IPS-15b (cell line): ENCODE results near the gene MDM4.
A peak's percentile ranks its signal among the peaks of the same experiment; 100 is the strongest.

Source experiments
- H3K27me3 ChIP-seq: one replicate; pipeline ENCODE4 v1.6.1; 2013; ENCODE audit warnings: low read length; ENCODE audit not compliant: control insufficient read depth, insufficient read depth
- H3K36me3 ChIP-seq: one replicate; pipeline ENCODE4 v1.6.1; 2013; ENCODE audit warnings: low read length; ENCODE audit not compliant: control insufficient read depth, insufficient read depth
- H3K4me1 ChIP-seq: one replicate; pipeline ENCODE4 v1.6.1; 2013; ENCODE audit warnings: mild to moderate bottlenecking, low read length; ENCODE audit not compliant: control insufficient read depth, insufficient read depth
- H3K4me3 ChIP-seq: one replicate; pipeline ENCODE4 v1.5.1; 2013; ENCODE audit warnings: low read depth, low read length
- H3K9ac ChIP-seq: one replicate; pipeline ENCODE4 v1.6.1; 2013; ENCODE audit warnings: low read depth, mild to moderate bottlenecking, low read length
- H3K9me3 ChIP-seq: one replicate; pipeline ENCODE4 v1.6.1; 2013; ENCODE audit warnings: mild to moderate bottlenecking, low read length; ENCODE audit not compliant: control insufficient read depth, insufficient read depth

The MDM4 gene

GRCh38 chr1:204494281-204495077 is 21.7 kb upstream of the MDM4 start, which contains the start of gene PIK3C2B:
TSS of gene PIK3C2B (minus strand) at chr1:204494805. CDS start at chr1:204469802, 25,003 bp downstream.
- Histone ChIP-seq H3K9me3 (no peaks in the 10 kb centered on the region), H3K36me3 (no peaks in the 10 kb centered on the region), H3K9ac (peak within 1 kb of the TSS; percentile 90), H3K27me3 (peaks cover 4% of the 10 kb centered on the region), H3K4me1 (peaks cover 17% of the 10 kb centered on the region), H3K4me3 (peak within 1 kb of the TSS; percentile 68)

DNA sequence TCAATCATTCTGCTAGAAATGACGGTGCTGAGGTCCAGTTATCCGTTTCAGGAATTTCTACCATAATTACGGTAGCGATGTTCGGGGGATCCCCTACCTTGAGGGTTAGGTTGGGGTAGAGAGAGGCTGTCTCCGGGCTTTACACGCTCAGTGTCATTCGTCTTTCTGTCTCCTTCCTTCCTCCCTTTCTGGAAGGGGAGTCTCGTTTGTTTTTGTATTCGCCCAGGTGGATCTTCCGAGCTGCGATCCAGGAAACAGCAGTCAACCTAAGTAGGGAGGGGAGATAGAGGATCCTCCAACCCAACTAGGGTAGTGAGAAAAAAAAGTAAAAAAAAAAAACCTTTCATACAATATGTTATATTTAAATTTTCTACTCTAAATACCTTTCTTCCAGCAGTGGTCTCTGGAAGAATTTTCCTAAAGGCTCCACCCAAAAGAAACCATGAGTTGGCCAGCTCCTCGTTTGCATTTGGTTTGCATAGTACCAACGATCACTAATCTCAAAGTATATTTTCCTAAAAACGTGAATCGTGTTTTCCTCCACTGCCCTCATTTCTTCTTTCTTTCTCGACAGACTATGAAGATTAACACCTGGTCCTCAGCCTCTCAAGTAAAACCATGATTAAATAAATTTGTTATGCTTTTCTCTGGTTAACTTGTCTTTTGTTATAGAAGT is 21.0 kb upstream of the MDM4 start:
- Histone ChIP-seq H3K9me3 (no peaks in the 10 kb centered on the region), H3K4me3 (peak overlapping the region; percentile 68), H3K36me3 (no peaks in the 10 kb centered on the region), H3K9ac (peak overlapping the region; percentile 29), H3K27me3 (peaks cover 4% of the 10 kb centered on the region), H3K4me1 (peaks cover 17% of the 10 kb centered on the region)

DNA sequence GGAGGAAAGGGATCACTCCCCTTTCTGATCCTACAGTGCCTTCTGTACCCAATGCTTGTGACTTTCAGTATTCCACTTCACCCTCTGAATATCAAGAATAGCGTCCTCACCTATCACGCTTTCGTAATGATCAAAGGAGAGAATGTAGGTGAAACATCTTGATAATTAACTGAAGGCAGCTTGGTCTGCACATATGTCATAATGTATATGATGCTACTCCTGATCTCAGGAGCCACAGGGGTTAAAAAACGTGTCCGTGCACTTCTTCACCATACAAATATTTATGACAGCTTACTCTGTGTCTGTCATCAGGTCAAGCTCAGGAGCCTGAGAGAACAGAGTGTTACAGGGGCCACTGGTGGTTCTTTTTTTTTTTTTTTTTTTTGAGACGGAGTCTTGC is 20.4 kb upstream of the MDM4 start:
- Histone ChIP-seq H3K4me1 (peaks cover 17% of the 10 kb centered on the region), H3K9ac (no peak overlapping the region), H3K36me3 (no peaks in the 10 kb centered on the region), H3K9me3 (no peaks in the 10 kb centered on the region), H3K4me3 (peak overlapping the region; percentile 68), H3K27me3 (peaks cover 4% of the 10 kb centered on the region)

DNA sequence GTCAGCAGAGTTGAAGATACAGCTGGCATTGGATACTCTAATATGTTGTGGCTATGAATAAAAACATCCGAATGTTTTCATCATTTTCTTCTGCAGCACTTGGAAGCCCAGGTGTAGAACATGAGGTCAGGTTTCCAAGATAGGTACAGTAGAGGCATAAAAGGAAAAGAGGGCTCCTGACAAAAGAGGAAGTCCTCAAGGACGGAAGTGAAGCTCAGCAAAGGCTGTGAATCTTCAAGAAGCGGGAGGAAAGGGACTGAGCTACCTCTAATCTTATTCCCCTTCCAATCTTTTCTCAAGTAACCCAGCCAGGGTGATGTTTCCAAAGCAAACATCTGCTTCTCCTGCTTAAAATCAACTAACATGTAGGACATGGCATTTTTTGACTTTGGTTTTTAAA is 17.2 kb upstream of the MDM4 start:
- no peak overlapping the region for H3K9ac ChIP-seq
- H3K4me3 ChIP-seq, result no peak overlapping the region
- H3K9me3 ChIP-seq, result no peaks in the 10 kb centered on the region
- H3K4me1 ChIP-seq, result peaks cover 9% of the 10 kb centered on the region
- peaks cover 4% of the 10 kb centered on the region for H3K27me3 ChIP-seq
- H3K36me3 ChIP-seq, result no peaks in the 10 kb centered on the region

GRCh38 chr1:204499511-204500468 is 16.4 kb upstream of the MDM4 start:
- Histone ChIP-seq H3K27me3 (peaks cover 4% of the 10 kb centered on the region), H3K4me3 (no peak overlapping the region), H3K36me3 (no peaks in the 10 kb centered on the region), H3K9me3 (no peaks in the 10 kb centered on the region), H3K9ac (no peak overlapping the region), H3K4me1 (peaks cover 9% of the 10 kb centered on the region)

GRCh38 chr1:204502241-204502640 is 14.0 kb upstream of the MDM4 start:
- Histone ChIP-seq H3K36me3 (no peaks in the 10 kb centered on the region), H3K9me3 (no peaks in the 10 kb centered on the region), H3K4me1 (peaks cover 4% of the 10 kb centered on the region), H3K9ac (no peak overlapping the region), H3K27me3 (no peaks in the 10 kb centered on the region), H3K4me3 (no peak overlapping the region)

DNA sequence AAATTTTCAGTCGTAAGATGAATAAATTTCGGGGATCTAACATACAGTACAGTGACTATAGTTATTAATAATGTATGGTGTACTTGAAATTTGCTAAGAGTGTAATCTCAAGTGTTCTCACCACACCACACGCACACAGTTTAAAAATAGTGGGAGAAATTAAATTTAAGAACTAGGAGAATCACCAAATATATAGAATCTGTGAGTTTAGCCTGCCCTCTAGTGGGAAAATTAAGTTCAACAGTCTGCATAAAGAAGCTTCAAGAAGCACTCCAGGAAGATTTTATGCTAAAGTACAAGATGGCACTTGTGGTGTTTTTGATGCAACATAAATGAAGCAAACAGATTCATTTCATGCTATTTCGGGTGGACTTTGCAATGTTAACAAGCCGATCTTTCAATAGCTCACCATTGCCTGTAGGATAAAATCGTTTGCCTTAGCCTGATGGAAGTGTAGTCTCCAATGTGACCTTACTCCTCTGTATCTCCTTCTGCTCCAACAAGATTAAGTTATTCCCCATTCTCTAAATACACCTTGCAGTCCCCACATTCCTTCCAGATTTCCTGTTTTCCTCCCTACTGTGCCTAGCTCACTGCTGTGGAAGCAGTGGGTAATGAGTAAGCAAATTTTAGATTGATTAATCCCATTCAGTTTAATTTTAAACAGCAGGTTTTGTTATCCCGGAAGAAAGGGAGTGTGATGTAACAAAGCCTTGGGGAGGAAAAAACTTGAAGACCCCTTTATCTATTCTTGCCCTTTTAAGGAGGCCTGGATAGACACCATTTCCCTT is 12.9 kb upstream of the MDM4 start:
- Histone ChIP-seq H3K4me1 (peaks cover 4% of the 10 kb centered on the region), H3K27me3 (no peaks in the 10 kb centered on the region), H3K9ac (no peak overlapping the region), H3K36me3 (no peaks in the 10 kb centered on the region), H3K9me3 (no peaks in the 10 kb centered on the region), H3K4me3 (no peak overlapping the region)

DNA sequence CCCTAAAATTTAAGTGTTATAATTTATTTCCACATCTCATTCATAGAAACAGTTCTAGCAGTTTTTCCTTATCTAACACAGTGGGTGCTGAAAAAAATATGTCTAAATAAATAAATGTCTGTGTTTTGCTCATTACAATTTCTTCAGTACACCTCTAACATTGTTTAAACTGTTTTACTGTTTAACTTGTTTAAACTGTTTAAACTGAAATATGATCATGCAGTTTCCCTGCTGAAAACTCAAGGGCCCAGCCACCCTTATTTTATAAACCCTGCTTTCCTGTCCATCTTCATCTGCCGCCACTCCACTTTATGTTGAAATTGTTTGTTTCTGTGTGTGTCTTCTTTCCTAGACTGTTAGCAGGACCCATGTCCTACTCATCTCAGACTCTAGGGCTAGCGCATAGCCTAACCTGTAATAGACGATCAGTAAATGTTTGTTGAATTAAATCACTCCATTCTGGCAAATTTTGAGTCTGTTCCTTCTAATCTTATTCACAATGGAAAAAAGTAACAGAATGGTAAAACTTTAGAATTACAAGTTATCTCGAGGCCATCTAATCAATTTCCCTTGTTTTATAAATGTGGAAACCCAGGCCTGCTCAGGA is 12.2 kb upstream of the MDM4 start:
- Histone ChIP-seq H3K36me3 (no peaks in the 10 kb centered on the region), H3K27me3 (no peaks in the 10 kb centered on the region), H3K9me3 (no peaks in the 10 kb centered on the region), H3K4me3 (no peak overlapping the region), H3K9ac (no peak overlapping the region), H3K4me1 (peaks cover 4% of the 10 kb centered on the region)

DNA sequence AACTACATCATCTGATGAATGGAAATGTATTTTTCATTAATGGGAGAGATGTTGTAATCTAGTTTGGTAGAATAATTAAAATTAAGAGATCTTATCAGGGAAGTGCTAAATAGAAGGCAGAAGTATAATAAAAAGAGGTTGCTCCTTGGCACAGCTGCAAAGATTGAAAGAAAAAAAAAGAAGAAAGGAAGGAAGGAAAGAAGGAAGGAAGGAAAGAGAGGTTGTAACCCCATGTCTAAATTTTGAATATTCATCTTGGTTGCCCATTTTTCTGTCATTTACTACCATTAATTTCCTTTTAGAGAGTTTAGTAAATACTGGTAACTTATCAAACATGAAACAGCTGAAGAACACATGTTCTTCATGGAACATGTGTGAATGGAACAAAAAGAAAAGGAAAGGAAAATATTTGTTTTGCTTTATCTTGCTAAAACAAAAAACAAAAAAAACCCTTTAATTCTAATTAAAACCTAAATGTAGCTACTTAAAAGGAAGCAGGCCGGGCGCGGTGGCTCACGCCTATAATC is 10.5 kb upstream of the MDM4 start:
- H3K9me3 ChIP-seq, result no peaks in the 10 kb centered on the region
- no peaks in the 10 kb centered on the region for H3K36me3 ChIP-seq
- peak overlapping the region; percentile 62 for H3K9ac ChIP-seq
- peaks cover 4% of the 10 kb centered on the region for H3K4me1 ChIP-seq
- H3K27me3 ChIP-seq, result no peaks in the 10 kb centered on the region
- H3K4me3 ChIP-seq, result peak overlapping the region; percentile 68

GRCh38 chr1:204506201-204506968 is 9.8 kb upstream of the MDM4 start:
- no peaks in the 10 kb centered on the region for H3K27me3 ChIP-seq
- peak overlapping the region; percentile 68 for H3K4me3 ChIP-seq
- H3K9ac ChIP-seq, result peak overlapping the region; percentile 62
- no peaks in the 10 kb centered on the region for H3K36me3 ChIP-seq
- peaks cover 4% of the 10 kb centered on the region for H3K4me1 ChIP-seq
- H3K9me3 ChIP-seq, result no peaks in the 10 kb centered on the region
